NOMO-1 treated with DMSO at 0.1 percent for 48 hours (cell line): ENCODE results near the gene ZYG11B.
"Not testable (repeated sequence)": the region's sequence is repeated elsewhere in the genome, so short reads cannot be mapped to it uniquely, and the experiment has no call there.

Experiments used
- DNase-seq: peaks from one replicate; lab custom pipeline; 2025; ENCODE audit not compliant: unreplicated experiment; lab: John Stamatoyannopoulos, UW

The ZYG11B gene

GRCh38 chr1:52726265-52727113, at the start of gene ZYG11B:
Gene ZYG11B (plus strand): TSS chr1:52726453. CDS start chr1:52726654, 201 bp downstream.
- DNase-seq, result peak; percentile 80

GRCh38 chr1:52677076-52677806, 49.0 kb upstream of the ZYG11B start:
- DNase-seq, result no peak

GRCh38 chr1:52679048-52679447, 47.2 kb upstream of the ZYG11B start:
- DNase-seq, result no peak

GRCh38 chr1:52679498-52679897, 46.8 kb upstream of the ZYG11B start:
- DNase-seq, result no peak

GRCh38 chr1:52680353-52680752, 45.9 kb upstream of the ZYG11B start:
- DNase-seq, result no peak

DNA sequence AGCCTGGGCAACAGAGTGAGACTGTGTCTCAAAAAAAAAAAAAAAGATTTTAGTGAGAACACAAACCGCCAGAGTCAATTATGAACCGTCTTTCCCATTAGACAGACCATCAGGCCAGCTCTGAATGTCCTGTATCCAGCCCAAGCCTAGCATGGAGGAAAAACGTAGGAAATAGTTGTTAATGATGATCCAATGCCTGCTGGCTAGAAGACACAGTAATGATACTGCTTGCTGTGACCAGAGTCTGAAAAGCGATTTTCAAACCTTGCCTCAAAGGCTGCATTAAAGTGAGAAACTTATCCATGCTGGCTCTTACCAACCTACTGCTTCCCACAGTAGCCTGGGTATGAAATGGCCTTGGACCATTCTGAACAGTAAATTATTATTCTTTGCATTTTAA, 45.1 kb upstream of the ZYG11B start:
- DNase-seq, result no peak

DNA sequence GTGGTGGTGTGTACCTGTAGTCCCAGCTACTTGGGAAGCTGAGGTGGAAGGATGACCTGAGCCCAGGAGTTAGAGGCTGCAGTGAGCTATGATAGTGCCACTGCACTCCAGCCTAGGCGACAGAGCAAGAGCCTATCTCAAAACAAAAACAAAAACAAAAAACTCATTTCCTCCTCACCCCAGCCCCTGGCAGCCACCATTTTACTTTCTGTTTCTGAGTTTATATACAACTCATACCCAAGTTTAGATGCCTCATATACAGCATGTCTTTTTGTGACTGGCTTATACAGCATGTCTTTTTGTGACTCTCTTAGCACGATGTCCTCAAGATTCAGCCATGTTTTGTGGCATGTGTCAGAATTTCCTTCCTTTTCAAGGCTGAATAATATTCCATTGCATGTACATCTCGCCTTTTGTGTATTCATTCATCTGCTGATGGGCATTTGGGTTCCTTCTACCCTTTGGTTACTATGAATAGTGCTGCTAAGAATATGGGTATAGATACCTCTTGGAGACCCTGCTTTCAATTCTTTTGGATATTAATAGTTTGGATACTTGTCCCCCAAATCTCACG, 42.8 kb upstream of the ZYG11B start:
- DNase-seq, result no peak

- no peak for DNase-seq
These were observed 41.7 kb upstream of the ZYG11B start for GRCh38 chr1:52684545-52684944.

DNA sequence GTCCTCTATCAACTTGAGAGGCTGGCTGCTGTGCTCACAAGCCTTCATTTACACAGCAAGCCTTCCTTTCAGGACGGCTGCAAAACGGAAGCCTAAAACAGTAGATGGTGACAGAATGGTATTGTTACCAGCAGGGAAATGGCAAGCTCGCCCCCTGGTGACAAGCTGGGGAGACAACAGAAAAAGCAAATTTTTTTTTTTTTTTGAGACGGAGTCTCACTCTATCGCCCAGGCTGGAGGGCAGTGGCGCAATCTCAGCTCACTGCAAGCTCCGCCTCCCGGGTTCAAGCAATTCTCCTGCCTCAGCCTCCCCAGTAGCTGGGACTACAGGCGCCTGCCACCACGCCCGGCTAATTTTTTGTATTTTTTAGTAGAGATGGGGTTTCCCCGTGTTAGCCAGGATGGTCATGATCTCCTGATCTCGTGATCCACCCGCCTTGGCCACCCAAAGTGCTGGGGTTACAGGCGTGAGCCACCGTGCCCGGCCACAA, 39.9 kb upstream of the ZYG11B start:
- peak; percentile 84 for DNase-seq

DNA sequence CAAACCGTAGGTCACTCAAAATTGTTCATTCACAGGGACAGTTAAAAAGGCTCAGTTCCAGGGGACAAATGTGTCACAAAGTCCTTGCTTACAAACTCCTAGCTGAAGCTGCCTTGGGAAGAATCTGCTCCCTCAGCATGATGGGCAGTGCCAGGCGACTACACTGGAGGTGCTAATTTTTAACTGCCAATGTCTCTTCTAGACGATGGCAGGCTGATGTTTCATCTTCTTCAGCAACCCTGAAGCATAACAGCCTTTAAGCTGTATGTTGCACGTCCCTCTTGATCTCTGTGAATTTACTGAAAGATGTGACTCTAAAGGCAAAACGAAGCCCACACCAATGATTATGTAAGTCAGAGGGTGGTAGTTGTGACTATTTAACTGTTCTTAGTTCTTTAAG, 39.4 kb upstream of the ZYG11B start:
- DNase-seq, result no peak

- DNase-seq, result no peak
These were observed 34.4 kb upstream of the ZYG11B start for GRCh38 chr1:52691821-52692220.

GRCh38 chr1:52692697-52693096, 33.6 kb upstream of the ZYG11B start:
- no peak for DNase-seq

- DNase-seq, result not testable (repeated sequence)
These were observed 32.9 kb upstream of the ZYG11B start for GRCh38 chr1:52693351-52693750.

- no peak for DNase-seq
These were observed 32.4 kb upstream of the ZYG11B start for GRCh38 chr1:52693843-52694242.

GRCh38 chr1:52695627-52696026, 30.6 kb upstream of the ZYG11B start:
- DNase-seq, result no peak

GRCh38 chr1:52697795-52698674, 28.2 kb upstream of the ZYG11B start, which contains the start of gene COA7:
Gene COA7 (minus strand): TSS chr1:52698347. CDS start chr1:52698326, 21 bp downstream.
- DNase-seq, result peak; percentile 61

DNA sequence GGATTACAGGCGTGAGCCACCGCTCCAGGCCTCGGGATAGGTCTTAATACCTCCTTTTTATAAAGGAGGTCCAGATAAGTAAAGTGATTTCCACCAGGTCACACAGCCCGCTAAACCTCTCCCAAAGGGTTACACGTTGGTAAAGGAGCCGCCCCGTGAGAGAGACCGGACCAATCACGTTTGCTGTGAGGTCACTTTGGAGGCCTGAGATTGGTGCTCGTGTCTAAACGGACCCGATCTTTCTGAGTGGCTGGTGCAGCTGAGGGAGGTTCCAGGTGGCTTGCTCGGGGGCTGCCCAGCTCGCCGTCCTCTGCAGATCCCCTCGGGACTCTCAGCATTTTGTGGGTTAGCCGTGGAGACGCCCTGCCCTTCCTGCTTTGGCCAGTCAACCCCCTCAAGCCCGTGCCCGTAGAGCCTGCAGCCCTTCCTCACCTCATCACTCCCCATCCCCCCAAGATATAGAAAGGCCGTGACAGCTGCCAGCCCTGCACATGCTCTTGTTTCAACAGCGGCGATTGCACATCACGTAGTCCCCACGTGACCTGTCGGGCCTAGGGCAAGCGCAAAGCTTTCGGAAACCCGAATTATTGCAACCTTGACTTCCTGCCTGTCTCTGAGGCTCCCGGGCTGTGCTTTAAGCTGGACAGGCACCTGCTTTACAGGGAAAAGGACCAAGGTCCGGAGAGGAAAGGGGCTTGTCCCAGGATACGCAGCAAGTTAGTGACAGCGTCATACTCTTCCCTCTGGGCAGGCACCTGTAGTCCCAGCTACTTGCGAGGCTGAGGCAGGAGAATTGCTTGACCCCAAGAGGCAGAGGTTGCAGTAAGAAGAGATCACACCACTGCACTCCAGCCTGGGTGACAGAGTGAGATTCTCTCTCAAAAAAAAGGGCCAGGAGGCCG, 23.1 kb upstream of the ZYG11B start:
- DNase-seq, result peak; percentile 97

DNA sequence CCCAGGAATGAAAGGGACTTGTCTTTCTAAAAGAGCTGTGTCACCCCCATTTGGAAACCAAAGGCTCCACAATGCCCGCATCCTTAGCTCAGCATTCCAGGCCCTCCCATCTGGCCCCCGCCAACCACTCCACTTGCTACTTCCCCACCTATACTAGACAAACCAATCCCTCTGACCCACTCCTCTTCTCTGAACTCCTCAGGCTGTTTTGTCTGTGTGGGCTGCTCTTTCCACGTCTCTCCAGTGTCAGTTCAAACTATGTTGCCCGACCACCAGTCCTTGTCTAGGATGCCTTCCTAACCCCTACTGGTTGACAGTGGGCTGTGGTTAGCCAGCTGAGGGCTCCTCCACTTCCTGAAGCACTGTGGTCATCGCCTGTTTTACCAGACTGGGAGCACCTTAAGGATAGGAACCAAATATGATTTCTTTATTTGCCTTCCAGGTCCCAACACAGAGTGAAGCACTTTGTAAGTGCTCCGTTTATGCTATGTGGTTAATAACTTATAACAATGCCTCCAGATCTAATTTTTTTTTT, 20.1 kb upstream of the ZYG11B start:
- DNase-seq, result no peak
